WTC11 (cell line): ENCODE results near the gene LTBR.

Experiments used
- CREB1 ChIP-seq: sonication (generic); formaldehyde crosslinking; IDR thresholded peaks from 2 replicates; pipeline ENCODE4 v1.8.0; 2023; ENCODE audit warnings: mild to moderate bottlenecking, missing genetic modification reagents
- CTCF ChIP-seq: fragments of 200-600 bp; IDR thresholded peaks from 2 replicates; pipeline ENCODE4 v1.8.0; 2022; ENCODE audit warnings: antibody characterized with exemption
- SMAD4 ChIP-seq: sonication (generic); formaldehyde crosslinking; IDR thresholded peaks from 2 replicates; pipeline ENCODE4 v1.8.0; 2022; ENCODE audit warnings: mild to moderate bottlenecking, missing genetic modification reagents
- ZNF423 ChIP-seq: fragments of 250-450 bp; sonication (Bioruptor Pico); IDR thresholded peaks from 2 replicates; pipeline ENCODE4 v2.1.2; 2022; ENCODE audit warnings: mild to moderate bottlenecking, moderate library complexity
- TF ChIP-seq, protein P1 (sequence below): sonication (generic); formaldehyde crosslinking; IDR thresholded peaks from 2 replicates; pipeline ENCODE4 v1.8.1; 2022; ENCODE audit warnings: low read depth, mild to moderate bottlenecking, moderate library complexity, missing genetic modification reagents, borderline replicate concordance

GRCh38 chr12:6432991-6433390 lies 49.0 kb downstream of the LTBR start:
- TF ChIP-seq SMAD4 (CRISPR knock-in tag) (no peak), CREB1 (CRISPR knock-in tag) (no peak), ZNF423 (CRISPR knock-in tag) (no peak), CTCF (no peak)
- TF ChIP-seq, protein P1, sequence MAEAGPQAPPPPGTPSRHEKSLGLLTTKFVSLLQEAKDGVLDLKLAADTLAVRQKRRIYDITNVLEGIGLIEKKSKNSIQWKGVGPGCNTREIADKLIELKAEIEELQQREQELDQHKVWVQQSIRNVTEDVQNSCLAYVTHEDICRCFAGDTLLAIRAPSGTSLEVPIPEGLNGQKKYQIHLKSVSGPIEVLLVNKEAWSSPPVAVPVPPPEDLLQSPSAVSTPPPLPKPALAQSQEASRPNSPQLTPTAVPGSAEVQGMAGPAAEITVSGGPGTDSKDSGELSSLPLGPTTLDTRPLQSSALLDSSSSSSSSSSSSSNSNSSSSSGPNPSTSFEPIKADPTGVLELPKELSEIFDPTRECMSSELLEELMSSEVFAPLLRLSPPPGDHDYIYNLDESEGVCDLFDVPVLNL (CRISPR knock-in tag), result no peak
